GM21576 (cell line): ENCODE measurements around the gene CCNY.
A peak's percentile ranks its signal among the peaks of the same experiment; 100 is the strongest.

Experiments used
- ATAC-seq: cut with Tn5 transposase; IDR thresholded peaks from one replicate; pipeline ENCODE4 v1.9.1; 2021; ENCODE audit warnings: mild to moderate bottlenecking, moderate library complexity; ENCODE audit not compliant: unreplicated experiment

CCNY gene

DNA sequence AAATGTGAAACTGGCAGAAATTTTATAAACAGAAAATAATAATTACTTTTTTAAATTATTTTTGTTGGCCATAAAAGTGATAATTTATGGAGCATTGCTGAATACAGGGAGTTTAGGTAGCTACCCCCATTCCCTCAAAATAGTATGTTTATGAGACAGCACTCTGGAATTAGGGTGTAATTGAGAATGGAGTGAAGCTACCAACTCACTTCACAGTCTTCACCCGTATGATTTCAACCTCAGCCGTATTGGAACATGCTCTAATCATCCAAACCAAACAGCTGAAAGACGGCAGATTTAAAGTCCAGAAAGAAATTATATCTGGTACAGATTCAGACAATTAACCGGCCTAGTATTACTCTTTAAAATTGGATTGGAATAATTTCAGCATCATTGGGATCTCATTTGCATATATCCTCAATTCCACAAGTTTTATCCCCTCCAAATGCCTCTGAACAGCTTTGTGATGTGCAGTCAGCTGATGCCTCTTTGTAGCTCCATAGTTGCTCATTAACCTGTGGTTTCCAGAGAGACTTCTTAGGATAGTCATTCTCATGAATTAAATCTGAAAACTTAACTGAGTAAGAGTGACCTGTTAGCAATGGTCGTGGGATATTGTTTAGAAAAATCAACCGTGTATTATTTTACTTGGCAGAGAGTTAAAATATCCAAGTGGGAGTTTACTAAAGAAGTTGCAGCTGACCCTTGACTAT lies 209.7 kb downstream of the CCNY start:
- no peak for ATAC-seq

DNA sequence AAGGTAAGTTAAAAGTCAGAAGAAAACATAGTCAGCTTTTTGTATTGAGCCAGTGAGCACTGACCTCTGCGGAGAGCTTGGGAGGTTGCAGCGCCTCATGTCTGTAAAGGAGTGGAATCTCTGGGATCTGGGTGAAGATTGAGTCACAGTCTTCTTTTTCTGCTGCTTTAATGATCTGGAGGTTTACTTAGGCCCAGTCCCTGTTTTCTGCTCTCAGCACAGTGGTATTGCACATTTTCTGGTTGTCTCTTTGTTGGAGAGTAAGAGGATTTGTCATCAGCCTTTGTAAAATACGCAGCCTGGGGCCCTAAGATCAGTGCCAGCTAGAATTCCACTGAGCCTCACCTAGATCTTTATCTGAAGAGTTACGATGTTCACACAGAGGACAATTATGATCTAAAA lies 210.5 kb downstream of the CCNY start:
- no peak for ATAC-seq

DNA sequence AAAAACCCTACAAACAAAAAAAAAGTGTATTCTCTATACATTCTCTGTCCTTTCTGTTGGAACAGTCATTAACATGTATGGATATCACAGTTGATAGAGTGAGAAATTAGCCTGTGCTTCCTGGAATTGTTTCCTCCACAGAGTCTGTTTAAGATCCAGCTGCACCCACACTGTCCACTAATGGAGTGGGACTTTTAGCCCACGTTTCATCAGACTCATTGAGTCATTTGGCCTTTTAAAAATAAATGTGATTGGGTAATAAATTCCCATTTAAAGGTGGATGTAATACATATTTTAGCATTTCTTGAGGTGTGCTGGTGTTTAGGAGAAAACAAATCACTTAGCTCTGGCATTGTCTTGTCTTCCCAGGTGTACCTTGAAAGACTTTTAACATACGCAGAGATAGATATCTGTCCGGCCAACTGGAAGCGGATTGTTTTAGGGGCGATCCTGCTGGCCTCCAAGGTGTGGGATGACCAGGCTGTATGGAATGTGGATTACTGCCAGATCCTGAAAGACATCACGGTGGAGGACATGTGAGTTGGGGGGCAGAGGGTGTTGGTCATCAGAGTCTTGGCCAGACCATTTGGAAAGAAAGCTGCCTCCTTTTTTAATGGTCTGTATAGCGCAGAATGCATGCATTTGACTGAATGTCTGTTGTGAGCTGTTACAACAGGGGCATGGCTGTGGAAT lies 216.5 kb downstream of the CCNY start:
- no peak for ATAC-seq

DNA sequence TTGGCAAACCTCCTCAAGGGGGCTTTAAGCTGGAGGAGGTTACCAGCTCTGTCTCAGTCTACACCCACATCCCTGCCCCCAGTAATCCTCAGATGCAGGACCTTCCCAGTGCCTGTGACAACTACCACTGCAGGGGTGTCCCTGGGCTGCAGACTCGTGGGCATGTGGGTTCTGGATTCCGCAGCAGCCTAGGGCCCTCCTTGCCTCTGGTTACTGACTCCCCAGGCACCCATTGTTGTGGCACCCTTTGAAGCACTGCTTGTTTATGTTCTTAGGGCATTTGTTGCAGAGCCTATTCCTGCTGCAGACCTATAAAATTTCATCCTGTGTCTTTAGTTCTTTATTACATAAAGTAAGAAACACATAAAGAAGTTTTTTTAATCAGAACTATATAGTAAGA lies 217.7 kb downstream of the CCNY start:
- ATAC-seq: no peak

DNA sequence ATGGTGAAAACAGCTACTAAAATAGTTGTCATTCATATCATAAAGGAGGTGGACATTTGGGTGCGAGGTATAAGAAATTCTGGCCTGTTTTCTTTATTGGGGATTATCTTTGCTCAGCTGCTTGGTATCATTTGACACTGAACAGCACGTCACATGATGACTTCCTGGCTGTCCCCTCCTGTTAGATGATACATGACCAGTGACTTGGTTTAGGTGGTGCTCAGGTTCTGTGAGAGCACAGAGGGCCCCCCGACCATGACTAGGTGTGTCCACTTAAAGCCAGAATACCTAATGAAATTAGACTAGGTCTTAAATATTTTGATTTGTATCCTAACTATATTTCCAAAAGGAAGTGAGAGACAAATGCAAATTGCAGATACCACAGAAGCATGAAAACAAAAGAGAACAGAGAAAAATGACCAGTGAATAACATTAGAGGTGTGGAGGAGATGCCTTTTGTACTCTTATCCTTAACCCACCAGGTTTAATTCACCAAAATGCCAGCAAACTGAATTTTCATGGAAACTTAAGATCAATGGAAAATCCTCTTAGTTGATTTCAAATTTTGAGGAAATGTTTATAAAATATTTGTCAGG lies 218.2 kb downstream of the CCNY start:
- ATAC-seq: peak; percentile 70

DNA sequence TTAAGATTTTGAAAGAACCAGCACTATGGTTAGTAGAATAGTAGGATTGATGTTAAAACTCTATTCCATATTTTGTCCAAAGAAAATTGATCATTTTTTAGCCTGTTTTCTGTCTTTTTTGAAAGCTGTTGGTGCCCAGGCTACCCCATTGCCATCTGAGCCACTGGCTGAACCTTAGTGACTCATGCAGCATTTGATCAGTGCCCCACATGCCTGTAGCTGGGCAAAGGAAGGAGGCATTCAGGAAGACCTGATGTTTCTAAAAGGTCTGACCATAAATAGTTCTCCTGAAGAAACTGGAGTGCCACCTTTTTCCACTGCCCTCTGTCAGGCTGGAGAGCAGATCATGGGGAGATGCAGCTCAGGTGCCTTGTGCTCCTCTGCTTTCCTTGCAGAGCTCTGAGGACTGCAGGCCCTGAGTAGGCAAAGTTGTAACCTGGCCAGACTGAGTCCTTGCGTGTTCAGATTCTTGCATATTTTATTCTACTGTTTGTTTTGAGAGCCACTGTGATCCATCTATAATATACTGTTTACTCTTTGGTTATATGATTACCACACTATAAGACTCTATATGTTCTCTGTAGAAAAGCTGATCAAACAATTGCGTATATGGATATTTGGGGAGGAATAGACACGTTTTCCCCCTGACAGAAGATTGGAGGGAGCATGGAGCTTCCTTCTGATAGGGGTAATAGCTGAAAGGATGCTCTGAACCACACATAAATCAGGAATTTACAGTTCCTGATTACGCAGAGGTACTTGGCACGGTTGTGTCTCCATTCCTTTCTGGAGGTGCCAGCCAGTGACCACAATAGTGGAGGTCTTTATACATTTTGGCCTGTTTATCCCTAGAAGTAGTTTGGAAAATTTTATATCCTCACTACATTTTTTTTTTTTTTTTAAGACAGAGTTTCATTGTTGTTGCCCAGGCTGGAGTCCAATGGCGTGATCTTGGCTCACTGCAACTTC lies 219.9 kb downstream of the CCNY start:
- ATAC-seq: no peak

DNA sequence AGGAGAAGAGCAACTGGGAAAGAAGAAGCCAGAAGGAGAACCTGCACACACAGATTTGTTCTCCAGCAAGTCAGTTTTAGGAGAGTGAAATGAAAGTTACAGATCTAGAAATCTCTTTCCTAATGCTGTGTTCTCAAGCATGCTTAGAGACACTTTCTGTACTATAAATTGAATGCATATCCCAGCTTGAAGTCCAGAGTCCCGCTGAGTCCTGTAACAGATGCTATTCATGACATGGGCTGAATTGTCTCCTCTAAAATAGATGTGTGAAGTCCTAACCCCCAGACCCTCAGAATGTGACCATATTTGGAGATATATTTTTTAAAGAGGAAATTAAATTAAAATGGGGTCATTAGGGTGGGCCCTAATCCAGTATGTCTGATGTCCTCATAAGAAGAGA lies 222.0 kb downstream of the CCNY start:
- no peak for ATAC-seq

DNA sequence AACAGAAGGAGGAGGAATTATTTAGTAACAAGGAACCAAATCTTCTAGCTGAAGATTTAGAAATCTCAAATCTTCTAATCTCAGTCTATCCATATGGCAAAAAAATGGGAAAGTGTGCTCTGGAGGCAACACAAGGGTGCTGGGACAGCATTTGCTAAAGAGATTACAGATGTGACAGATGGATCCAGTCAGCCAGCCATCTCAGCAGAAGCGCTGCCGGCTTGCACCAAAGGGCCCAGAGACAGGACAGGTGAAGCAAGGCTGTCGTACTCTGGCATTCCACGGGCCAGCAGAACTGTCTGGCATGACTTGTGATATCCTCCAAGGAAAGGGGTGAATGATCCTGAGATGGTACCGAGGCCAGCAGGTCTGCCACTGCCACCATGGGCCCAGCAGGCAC lies 223.1 kb downstream of the CCNY start:
- no peak for ATAC-seq

DNA sequence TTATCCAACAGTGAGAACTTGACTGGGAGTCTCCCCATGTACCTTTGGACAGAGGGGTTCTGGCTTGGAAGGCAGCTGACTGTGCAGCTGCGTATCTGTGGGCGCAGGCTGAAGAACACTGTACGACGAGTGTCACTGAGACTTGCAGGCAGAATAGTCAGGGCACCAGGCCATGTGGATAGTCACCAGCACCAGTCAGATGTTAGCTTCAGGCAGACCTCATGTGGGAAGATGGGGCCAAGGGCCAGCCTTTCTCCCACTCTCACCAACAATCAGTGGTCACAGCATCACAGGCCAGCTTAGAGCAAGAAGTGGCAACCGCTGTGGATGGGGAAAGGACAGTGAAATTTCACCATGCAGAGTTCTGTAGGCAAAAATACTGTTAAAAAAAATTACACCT lies 225.4 kb downstream of the CCNY start:
- ATAC-seq: no peak

DNA sequence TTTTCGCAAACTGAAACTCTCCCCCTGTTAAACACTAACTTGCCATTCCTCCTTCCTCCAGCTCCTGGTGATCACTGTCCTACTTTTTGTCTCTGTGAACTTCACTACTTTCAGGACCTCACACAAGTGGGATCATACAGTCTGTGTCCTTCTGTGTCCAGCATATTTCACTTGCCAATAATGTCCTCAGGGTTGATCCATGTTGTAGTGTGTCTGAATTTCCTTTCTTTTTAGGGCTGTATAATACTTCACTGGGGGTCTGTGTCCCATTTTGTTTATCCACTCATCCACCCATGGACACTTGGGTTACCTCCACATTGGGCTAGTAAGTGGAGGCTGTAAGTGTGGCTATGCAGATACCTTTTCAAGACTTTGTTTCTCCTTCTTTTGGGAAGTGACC lies 226.1 kb downstream of the CCNY start:
- no peak for ATAC-seq

DNA sequence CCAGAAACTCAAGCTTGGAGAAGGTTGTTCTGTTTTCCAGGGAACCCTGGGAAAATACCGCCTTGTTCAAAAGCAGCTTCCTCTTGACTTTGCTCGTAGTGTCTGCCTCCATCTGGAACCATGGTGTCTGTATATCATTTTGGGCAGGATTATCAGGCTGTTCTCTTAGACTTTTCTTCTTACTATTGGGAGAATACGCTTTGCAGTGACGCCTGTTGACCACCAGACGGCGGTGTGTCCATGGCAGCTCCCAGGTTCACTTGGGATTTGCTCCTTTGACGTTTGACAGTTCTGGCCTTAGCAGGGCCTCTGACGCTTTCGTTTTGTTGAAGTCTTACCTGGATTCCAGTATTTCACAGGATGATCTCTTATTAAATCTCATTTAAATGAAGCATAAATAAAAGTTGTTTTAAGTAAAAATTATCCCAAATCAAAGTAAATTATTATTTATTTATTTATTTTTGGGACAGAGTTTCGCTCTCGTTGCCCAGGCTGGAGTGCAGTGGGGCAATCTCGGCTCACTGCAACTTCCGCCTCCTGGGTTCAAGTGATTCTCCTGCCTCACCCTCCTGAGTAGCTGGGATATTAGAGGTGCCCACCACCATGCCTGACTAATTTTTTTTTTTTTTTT lies 227.1 kb downstream of the CCNY start:
- peak; percentile 41 for ATAC-seq

DNA sequence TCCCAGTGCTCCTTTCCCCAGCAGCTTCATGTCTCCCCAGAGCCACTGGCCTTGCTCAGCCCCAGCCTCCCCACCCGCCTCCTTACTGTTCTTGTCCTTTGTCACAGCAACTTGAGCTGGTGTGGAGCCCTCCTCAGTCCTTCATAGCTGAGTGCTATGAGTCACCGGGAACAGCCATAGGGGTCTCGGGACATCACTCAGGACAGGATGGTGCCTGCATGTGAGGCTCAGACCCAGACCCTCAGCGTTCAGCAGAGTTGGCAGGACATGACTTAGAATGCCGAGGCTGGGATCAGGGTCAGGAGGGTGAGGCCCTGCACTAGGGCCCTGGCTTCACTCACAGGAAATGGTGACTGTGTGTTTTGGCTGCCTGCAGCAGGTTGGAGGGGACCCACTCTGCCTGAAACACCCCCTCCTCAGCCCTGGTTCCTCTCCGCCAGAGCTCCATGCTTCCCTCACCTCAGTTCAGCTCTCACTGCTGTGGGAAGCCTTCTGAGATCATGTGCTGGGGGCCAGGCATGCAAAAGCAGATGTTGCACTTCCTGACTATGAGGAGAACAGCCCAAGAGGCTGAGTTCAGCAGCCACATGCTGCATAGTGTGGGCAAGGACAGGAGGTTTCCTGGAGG lies 228.1 kb downstream of the CCNY start:
- ATAC-seq: peak; percentile 78

DNA sequence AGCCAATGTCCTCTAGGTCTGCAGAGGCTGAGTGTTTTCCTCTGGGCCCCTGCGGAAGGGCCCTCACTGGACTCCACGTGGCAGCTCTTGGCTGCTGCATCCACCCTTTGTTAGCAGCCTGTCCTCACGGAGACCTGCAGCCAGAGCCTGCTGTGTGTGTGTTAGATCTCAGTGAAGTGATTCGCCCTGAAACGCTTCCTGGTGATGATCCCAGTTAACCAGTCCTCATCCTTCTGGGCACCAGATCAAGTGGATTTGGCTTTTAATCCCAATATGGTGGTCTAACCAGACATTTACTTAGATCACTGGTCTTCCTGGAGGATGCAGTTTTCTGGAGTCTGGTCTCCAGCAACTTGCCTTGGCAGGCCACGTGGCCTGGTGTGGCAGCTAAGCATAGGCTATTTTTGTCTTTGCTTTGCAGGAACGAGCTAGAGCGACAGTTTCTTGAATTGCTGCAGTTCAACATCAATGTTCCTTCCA lies 229.3 kb downstream of the CCNY start:
- no peak for ATAC-seq

DNA sequence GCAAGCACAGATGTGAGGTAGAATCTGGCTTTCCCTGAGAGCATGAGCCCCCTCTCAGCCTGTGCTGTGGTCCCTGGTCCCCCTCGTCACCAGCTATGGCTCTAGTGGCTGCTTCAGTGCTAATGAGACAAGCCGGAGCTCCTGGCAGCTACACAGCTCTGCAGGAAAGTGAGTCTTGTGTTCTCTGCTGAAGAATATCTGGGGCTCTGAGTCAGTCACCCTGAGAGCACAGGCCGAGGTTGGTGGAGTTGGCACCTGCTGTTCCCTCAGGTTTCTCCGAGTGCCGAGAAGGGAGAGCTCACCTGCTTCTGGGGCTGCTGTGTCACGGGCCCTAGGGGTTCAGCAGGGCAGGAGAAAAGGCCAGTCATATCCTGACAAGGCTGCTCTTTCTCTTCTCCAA lies 231.6 kb downstream of the CCNY start:
- ATAC-seq: no peak

DNA sequence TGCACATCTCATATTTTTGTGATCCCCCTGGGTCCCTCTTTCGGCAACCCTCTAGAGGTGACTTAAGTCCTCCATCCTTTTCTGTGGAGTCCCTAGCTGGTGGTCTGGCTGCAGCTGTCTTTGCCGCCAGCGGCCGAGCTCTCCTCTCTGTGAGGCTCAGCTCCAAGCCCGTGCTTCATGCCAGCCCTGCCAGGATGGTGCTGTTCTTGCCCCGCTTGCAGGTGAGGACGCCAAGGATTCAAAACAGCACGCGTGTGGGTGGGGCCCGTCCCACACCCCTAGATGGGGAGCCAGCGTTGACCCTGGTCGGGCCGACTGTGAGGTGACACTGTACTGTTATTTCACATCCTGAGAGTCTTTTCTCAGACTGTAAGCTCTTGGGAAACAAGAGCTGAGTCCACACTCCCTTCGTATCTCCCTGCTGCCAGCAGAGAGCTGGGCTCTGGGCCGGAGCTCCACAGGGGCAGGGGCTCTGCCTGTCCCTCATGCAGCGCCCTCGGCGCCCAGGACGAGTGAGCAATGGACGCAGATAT lies 232.2 kb downstream of the CCNY start:
- no peak for ATAC-seq

DNA sequence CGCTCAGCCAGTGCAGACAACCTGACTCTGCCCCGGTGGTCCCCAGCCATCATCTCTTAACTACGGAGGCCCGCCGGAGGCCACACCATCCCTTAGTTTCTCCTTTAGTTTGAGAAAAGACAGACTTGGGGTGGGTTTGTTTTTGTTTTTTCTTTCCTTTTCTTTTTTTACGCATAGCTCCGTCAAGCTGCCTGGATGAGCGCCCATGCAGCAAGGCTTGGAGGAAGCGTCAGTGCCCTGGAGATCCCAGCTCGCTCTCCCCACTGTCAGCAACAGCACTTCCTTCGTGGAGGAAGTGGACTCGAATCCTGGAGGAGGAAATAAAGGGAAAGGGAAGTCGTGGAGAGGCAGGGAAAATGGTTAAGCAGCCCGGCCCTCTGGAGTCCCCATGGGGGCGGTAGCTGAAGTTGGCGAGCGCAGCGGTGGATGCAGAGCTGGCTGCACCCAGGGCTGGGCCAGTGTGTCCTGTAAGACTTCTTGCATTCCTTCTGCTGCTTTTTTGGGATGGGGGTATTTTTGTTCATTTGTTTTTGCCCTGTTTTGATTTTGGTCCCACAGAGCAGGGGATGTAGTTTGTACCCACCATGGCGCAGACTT lies 232.9 kb downstream of the CCNY start:
- no peak for ATAC-seq

DNA sequence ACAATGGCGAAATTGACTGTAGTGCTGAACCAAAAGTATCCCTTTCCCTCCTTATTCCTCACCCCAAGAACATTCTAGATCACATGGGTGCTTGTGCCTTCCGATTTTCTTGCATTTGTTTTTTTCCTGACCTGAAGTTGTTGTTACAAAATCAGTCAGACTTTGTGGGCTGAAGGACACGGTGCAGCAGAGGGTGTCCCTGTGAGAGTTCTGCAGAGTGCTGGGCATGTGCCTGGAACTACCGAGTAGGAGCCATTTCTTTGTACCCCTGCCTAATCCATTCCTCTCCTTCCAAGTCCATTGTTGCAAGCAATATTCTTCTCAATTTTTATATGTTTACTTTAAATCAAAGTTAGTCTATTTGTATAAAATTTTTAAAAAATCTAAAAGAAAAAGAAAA lies 233.5 kb downstream of the CCNY start:
- ATAC-seq: no peak

DNA sequence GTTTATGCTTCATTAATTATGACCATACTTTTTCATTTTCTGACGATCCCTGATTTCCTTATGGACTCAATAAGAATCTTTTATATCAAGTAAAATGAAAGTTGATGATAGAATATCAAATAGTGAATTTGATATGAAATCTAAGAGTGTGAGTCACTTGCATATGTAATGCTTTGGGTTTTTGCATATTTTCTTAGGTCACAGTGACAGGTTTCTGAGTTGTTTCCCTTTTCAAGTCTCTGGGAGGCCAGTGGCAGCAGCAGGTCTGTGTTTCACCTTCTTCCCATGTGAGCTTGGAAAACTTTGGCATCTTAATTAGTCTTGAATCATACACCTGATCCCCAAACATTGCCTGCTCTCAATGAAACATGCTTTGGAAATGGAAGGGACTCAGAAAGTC lies 234.1 kb downstream of the CCNY start:
- no peak for ATAC-seq

DNA sequence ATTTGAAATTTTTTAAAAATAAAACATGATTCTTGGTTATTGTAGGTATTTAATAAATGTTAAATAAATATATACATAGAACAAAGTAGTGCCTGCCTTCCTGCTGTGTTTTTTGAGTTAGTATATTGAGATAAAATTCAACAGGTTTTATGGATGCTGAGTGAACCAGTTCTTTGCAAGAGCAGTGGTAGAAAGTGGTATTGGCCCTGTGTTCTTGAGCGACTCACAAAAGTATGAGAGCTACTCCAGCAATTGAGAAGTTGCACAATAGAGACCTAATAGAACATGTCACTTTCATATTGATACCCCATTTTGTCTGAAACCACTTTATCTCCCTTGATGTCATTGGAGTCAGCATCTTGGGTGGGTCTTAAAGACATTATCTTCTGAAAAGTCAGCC lies 236.3 kb downstream of the CCNY start:
- ATAC-seq: no peak

DNA sequence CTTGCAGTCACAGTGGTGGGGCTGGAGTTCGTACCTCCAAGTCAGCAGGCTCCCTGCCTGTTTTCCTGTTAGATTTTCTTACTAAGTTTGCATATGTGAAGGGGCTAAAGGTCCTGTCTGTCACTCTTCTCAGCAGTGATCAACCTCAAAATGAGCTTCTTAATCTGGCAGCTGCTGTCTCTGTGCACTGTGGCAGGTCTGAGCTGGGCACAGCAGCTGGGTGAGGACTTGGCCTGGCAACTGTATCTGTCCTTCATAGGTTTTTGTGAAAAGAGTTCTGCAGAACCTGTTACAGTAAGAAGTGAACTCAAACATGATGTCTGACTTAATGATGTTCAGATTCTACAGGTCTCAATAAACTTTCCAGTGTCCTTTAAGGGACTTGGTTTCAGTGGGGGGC lies 237.5 kb downstream of the CCNY start:
- ATAC-seq: no peak
